Raji (cell line): ENCODE data around the gene N4BP2L2.

ENCODE experiments used
- POLR2A ChIP-seq: IDR thresholded peaks from 2 replicates; pipeline ENCODE4 v1.6.1; 2011; ENCODE audit warnings: low read depth, low read length, control low read depth; ENCODE audit not compliant: insufficient read depth

The N4BP2L2 gene

GRCh38 chr13:32384702-32385101 is 153.9 kb downstream of the N4BP2L2 start:
- TF ChIP-seq POLR2A: no peak

GRCh38 chr13:32383836-32384618 is 154.6 kb downstream of the N4BP2L2 start:
- no peak for TF ChIP-seq POLR2A
